Nephron progenitor cell (in vitro differentiated cells): Measurements from ENCODE around the gene TRAPPC14.
A peak's percentile ranks its signal among the peaks of the same experiment; 100 is the strongest.

Experiments
- DNase-seq: peaks from one replicate; pipeline ENCODE4 v3.0.0; 2021
- H3K27ac Mint-ChIP-seq: 2 replicates; pipeline ENCODE4 v1.8.0; 2021; ENCODE audit warnings: mild to moderate bottlenecking, moderate library complexity, mixed read lengths
- H3K27me3 Mint-ChIP-seq: 2 replicates; pipeline ENCODE4 v1.8.0; 2021; ENCODE audit warnings: mild to moderate bottlenecking, low read depth, mixed read lengths; ENCODE audit not compliant: poor library complexity
- H3K36me3 Mint-ChIP-seq: 2 replicates; pipeline ENCODE4 v1.8.0; 2021; ENCODE audit warnings: low read depth, mixed read lengths
- H3K4me1 Mint-ChIP-seq: 2 replicates; pipeline ENCODE4 v1.8.0; 2021; ENCODE audit warnings: mixed read lengths
- H3K4me3 Mint-ChIP-seq: 2 replicates; pipeline ENCODE4 v1.8.0; 2021; ENCODE audit warnings: mild to moderate bottlenecking, moderate library complexity, mixed read lengths
- H3K9me3 Mint-ChIP-seq: 2 replicates; pipeline ENCODE4 v1.8.0; 2021; ENCODE audit warnings: mild to moderate bottlenecking, moderate library complexity, mixed read lengths
- CTCF ChIP-seq: fragments of 200-600 bp; sonication (generic); IDR thresholded peaks from 2 replicates; pipeline ENCODE4 v1.5.0; 2021; ENCODE audit warnings: antibody characterized with exemption

The TRAPPC14 gene

DNA sequence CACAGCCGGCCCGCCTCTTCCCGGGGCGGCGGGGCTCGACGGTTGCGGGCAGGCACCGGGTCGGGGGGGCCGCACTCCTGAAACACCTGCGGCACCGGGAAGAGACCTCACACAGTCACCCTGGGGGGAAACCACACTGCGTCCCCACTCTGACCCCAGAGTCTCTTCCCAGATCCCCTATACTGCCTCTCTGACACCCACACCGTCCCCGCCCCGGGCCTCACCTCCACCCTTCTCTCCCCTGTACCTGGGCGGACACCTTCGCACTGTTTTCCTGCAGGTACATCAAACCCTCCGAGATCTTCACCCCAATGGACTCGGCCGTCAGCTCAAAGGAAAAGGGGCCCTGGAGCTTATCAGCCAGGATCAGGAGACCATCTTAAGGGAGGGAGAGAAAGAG, 13.3 kb upstream of the TRAPPC14 start:
- TF ChIP-seq CTCF, result no peak
- Mint-ChIP-seq H3K4me3 (peak overlapping the region; percentile 63), H3K27me3 (peaks cover 49% of the 10 kb centered on the region), H3K9me3 (no peaks in the 10 kb centered on the region), H3K27ac (no peak overlapping the region), H3K4me1 (peaks cover 65% of the 10 kb centered on the region), H3K36me3 (peaks cover 33% of the 10 kb centered on the region)
- no peak for DNase-seq

DNA sequence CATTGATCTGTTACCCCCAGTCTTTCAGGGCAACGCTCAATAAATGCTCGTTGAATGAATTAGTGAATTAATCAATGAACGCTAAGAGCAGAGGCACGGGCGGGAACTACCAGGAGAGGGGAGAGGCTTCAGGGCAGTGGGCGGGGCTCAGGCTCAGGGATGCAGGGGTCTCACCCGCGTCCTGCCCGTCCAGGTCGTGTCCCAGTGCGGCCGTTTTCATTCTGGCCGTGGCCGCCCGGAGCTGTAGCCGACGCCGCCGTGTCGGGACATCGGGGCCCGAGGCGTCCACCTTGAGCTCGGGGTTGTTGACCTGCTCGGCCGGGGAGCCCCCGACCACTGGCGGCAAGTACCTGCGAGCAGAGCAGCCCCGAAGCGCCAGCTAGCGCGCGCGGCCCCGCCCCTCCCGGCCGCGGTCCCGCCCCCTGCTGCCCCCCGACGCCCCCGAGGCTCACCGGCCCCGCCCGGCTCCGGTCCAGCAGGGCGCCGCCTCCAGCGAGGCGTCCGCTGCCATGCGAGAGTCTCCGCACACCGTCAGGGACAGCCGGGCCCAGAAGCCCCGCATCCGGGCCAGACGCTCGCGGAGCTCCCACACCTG, 12.7 kb upstream of the TRAPPC14 start:
- Mint-ChIP-seq H3K9me3 (no peaks in the 10 kb centered on the region), H3K27ac (no peak overlapping the region), H3K36me3 (peaks cover 33% of the 10 kb centered on the region), H3K4me1 (peaks cover 64% of the 10 kb centered on the region), H3K27me3 (peaks cover 55% of the 10 kb centered on the region), H3K4me3 (peak overlapping the region; percentile 78)
- DNase-seq, result peak; percentile 69
- no peak for TF ChIP-seq CTCF

GRCh38 chr7:100170101-100170897, 11.8 kb upstream of the TRAPPC14 start:
- H3K36me3 Mint-ChIP-seq, result peaks cover 30% of the 10 kb centered on the region
- H3K27ac Mint-ChIP-seq, result no peak overlapping the region
- H3K4me3 Mint-ChIP-seq, result peak overlapping the region; percentile 78
- no peak for TF ChIP-seq CTCF
- H3K9me3 Mint-ChIP-seq, result no peaks in the 10 kb centered on the region
- no peak for DNase-seq
- H3K27me3 Mint-ChIP-seq, result peaks cover 64% of the 10 kb centered on the region
- H3K4me1 Mint-ChIP-seq, result peaks cover 59% of the 10 kb centered on the region

DNA sequence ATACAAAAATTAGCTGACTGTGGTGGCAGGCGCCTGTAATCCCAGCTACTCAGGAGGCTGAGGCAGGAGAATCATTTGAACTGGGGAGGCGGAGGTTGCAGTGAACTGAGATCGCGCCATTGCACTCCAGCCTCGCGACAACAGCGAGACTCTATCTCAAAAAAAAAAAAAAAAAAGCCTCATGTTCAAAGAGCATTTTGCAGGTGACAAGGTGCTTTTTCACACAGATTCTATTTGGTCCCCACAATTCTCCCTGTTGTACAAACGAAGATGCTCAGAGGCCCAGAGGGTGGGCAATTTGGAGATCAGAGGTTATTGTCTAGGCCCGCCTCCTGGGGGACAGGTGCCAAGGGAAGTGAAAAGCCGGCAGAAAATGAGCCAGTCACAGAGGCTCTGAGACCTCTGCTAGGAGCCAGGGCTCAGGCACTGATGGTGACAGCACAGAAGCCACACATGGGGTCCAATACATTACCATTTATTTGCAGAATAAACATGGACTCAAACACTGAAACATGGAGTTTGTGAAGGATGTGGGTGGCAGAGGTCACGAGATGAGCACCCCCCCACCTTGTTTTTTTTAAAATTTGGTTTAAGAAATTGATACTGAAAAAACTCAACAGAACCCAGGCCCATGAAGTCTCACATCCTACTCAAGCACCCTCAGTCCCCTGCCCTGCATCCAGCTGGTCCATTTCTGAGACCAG, 10.8 kb upstream of the TRAPPC14 start:
- Mint-ChIP-seq H3K9me3 (no peaks in the 10 kb centered on the region), H3K4me1 (peaks cover 50% of the 10 kb centered on the region), H3K27me3 (peaks cover 64% of the 10 kb centered on the region), H3K36me3 (peaks cover 20% of the 10 kb centered on the region), H3K4me3 (peak overlapping the region; percentile 83), H3K27ac (no peak overlapping the region)
- TF ChIP-seq CTCF, result no peak
- no peak for DNase-seq

DNA sequence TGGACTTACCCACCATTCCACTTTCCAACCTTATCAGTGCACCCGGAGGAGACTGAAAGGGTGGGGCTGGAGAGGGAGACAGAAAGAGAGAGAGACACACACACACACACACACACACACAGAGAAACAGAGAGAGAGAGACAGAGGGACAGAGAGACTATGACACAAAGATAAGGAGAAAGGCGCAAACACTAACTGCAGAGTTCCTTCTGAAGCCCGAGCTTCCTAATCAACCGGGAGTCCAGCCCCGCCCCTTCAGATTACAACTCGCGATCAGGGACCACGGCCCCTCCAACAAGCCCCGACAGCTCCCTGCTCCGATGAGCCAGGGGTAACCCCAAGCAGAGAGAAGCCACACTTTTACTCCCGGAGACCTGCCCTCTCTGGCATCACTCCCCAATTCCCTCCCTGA, 9.4 kb upstream of the TRAPPC14 start:
- peak; percentile 37 for DNase-seq
- Mint-ChIP-seq H3K27ac (no peak overlapping the region), H3K4me1 (peaks cover 45% of the 10 kb centered on the region), H3K4me3 (peak overlapping the region; percentile 83), H3K36me3 (peaks cover 7% of the 10 kb centered on the region), H3K9me3 (no peaks in the 10 kb centered on the region), H3K27me3 (peaks cover 64% of the 10 kb centered on the region)
- TF ChIP-seq CTCF, result no peak
